Right lobe of liver (tissue), 6 donors: ENCODE results near the gene MCTP1. TPM values are rescaled to one million over a fixed set of nuclear protein-coding genes. Genes with fewer than 3 reads are reported as not detected.

Experiments
- ATAC-seq, 4 donors: fragments of 200-7000 bp; cut with Tn5 transposase; one replicate each; pipeline ENCODE4 v1.9.1; 2020; ENCODE audit warnings: mild to moderate bottlenecking in 4 of 4, moderate library complexity in 4 of 4
- DNase-seq, 3 donors: peaks; one replicate each; pipeline ENCODE4 v3.0.0-alpha.2; 2020
- H3K27ac ChIP-seq, 3 donors: fragments of 200-600 bp; one replicate each; pipeline ENCODE4 v1.8.0; 2022
- H3K27me3 ChIP-seq, 2 donors: fragments of 200-600 bp; one replicate each; pipeline ENCODE4 v1.8.0; 2022
- H3K36me3 ChIP-seq, 4 donors: fragments of 200-600 bp; sonication (generic) in 1 of 4; one replicate each; pipeline versions ENCODE4 v1.5.1 to v1.8.0; 2017 to 2022; ENCODE audit warnings: control low read depth in 1 of 4
- H3K4me1 ChIP-seq, 4 donors: fragments of 200-600 bp; sonication (generic) in 1 of 4; one replicate each; pipeline versions ENCODE4 v1.5.1 to v1.8.0; 2017 to 2022; ENCODE audit warnings: control low read depth in 1 of 4
- H3K4me3 ChIP-seq, 3 donors: fragments of 200-600 bp; one replicate each; pipeline ENCODE4 v1.8.0; 2022
- H3K9me3 ChIP-seq, 4 donors: fragments of 200-600 bp; sonication (generic) in 1 of 4; one replicate each; pipeline versions ENCODE4 v1.5.1 to v1.8.0; 2017 to 2022; ENCODE audit warnings: control low read depth in 1 of 4
- POLR2A ChIP-seq: fragments of 450-650 bp; IDR thresholded peaks from one replicate; pipeline ENCODE4 v1.6.1; 2017; ENCODE audit warnings: antibody characterized with exemption, mild to moderate bottlenecking
- WGBS: methylation state at CpG from one replicate; pipeline ENCODE4 v1.1.6; 2018; ENCODE audit warnings: low coverage, low lambda C conversion rate; ENCODE audit not compliant: insufficient coverage; ENCODE audit errors: missing lambda C conversion rate; 5-methylcytosine and 5-hydroxymethylcytosine counted together
- intact Hi-C, 2 donors: fragments of 100-400 bp; cut with DNase I; formaldehyde crosslinking; loops; one replicate each; pipeline versions ENCODE4 v1.11.2 to v1.14.1; 2022
- total RNA-seq, 6 experiments: library from RNA; depleted of rRNA in 2 of 6; stranded (reverse); fragments of >200 nt in 2 of 6; fragmentation: NEBNext Ultra II Directional in 3 of 6; extraction: Animal tissue kit (Norgen Biotek cat#: 25700) in 3 of 6; gene quantifications; one replicate each; pipeline versions ENCODE4 v1.1.0 to v1.2.4, GENCODE V29; 2016 to 2023
- TF ChIP-seq, protein P1 (sequence below), 4 donors: fragments of 200-600 bp in 3 of 4; fragments of 450-650 bp in 1 of 4; IDR thresholded peaks; one replicate each; pipeline versions ENCODE4 v1.5.1 to v1.8.0; 2016 to 2022; ENCODE audit warnings: antibody characterized with exemption in 4 of 4, mild to moderate bottlenecking in 2 of 4
- donor health status: DM: no; HTN: yes; CAD: no.
- donor health status: DM: no; HTN: no; CAD: no.
- donor health status: DM: no; HTN: no; CAD: no.
- donor health status: DM: no; HTN: yes; CAD: no.
- donor health status: DM: no; HTN: yes; CAD: no.

The MCTP1 gene
- total RNA-seq, 6 experiments from 2014 or later = 1.2 to 5.9 (median 3.5) TPM

DNA sequence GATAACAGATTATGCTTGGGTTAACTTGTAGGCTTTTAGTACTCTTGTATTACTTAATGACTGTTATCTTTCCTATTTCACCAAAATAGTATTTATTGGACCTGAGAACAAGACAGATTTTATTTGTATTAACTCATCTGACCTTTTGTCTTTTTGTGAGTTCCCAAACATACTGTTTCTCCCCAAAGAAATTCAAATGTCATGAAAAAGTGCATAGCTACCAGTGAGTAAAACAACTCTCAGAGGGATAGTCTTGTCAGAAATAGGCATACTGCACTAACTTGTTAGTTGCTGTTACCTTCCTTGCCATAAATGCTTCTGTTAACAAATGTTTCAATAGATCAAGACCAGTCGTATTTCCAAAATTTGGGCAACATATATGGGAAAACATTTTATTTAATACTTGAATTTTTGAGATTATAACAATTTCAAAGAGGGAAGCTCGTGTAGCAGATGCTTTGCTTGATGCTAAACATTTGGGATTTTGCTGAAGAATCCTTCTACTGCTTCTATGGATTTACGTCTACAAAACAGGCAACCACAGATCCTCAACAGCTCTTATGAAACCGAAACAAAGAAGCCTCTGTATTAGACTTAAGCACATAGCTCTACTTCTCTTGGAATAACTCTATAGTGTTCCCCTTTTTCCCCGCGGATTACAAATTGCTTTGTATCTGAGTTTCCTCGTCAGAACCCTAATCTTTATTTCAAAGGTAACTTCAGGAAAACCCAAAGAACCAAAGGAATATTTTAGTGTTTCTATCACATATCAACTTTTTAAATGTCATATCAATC lies 248.8 kb downstream of the MCTP1 start:
- Histone ChIP-seq H3K4me3 (no peak overlapping the region), H3K9me3 (no peaks in the 10 kb centered on the region), H3K36me3 (no peaks in the 10 kb centered on the region), H3K27ac (no peak overlapping the region), H3K4me1 (no peaks in the 10 kb centered on the region), H3K27me3 (no peaks in the 10 kb centered on the region)
- intact Hi-C loops = no loop called here
- no peak for DNase-seq
- WGBS = 44% methylated on average over 7 of the region's 7 CpGs
- no peak for TF ChIP-seq POLR2A
- TF ChIP-seq, protein P1, sequence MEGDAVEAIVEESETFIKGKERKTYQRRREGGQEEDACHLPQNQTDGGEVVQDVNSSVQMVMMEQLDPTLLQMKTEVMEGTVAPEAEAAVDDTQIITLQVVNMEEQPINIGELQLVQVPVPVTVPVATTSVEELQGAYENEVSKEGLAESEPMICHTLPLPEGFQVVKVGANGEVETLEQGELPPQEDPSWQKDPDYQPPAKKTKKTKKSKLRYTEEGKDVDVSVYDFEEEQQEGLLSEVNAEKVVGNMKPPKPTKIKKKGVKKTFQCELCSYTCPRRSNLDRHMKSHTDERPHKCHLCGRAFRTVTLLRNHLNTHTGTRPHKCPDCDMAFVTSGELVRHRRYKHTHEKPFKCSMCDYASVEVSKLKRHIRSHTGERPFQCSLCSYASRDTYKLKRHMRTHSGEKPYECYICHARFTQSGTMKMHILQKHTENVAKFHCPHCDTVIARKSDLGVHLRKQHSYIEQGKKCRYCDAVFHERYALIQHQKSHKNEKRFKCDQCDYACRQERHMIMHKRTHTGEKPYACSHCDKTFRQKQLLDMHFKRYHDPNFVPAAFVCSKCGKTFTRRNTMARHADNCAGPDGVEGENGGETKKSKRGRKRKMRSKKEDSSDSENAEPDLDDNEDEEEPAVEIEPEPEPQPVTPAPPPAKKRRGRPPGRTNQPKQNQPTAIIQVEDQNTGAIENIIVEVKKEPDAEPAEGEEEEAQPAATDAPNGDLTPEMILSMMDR (IDR thresholded peaks at IDR 0.05) = no peak
- ATAC-seq = peak in 2 of 4 donors; percentile 32 to 47

DNA sequence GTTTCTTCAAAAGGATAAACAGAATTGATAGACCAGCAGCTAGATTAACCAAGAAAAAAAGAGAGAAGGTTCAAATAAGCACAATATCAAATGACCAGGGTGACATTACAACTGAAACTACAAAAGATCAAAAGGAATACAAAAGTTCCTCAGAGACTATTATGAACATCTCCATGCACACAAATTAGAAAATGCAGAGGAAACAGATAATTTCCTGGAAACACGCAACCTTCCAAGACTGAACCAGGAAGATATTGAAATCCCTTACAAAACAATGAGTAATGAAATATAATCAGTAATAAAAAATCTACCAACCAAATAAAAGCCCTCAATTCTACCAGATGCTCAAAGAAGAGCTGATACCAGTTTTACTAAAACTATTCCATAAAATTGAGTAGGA lies 252.1 kb downstream of the MCTP1 start:
- Histone ChIP-seq H3K27me3 (no peaks in the 10 kb centered on the region), H3K4me1 (no peaks in the 10 kb centered on the region), H3K4me3 (no peak overlapping the region), H3K27ac (no peak overlapping the region), H3K36me3 (no peaks in the 10 kb centered on the region), H3K9me3 (no peaks in the 10 kb centered on the region)
- intact Hi-C loops = no loop called here
- ATAC-seq (no peak), DNase-seq (no peak)
- TF ChIP-seq, protein P1 (IDR thresholded peaks at IDR 0.05) = no peak
- no peak for TF ChIP-seq POLR2A
- WGBS = 40% methylated on average over 1 of the region's 1 CpG

DNA sequence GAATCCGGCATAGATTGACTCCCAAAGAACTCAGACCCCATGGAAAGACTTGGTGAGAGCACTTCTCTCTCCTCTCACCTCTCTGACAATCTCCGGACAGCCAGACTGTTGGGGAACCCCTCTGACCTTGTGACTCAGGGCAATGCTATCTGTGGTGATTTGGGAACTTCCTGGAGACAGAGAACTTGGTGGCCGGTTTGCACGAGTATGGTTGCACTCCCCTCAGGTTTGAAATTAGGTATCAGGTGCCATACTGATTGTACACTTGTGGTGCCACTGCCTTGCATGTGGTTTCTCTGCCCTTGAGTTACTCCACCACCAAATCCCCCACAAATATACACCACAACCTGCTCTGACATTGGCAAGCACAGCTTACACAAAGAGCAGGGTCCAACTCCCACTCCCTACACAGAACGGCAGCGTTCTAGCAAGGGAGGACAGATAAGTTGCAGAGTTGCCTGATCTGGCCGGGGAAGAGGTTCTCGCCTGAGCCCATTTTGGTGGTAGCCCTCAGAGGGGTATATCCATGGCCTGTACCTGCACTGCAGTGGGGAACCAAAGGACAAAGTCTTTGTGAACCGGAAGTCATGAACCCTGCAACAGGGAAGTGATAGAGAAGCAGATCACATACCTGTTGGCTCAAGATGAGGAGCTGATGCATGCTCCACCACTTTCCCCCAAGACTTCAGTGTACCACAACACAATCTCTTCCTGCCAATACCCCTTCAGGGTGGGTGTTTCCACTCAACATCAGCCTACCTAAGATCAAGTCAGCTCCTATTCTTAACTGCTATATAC lies 255.1 kb downstream of the MCTP1 start:
- 76% methylated on average over 6 of the region's 9 CpGs for WGBS
- H3K27ac ChIP-seq = no peak overlapping the region
- ATAC-seq (peak in 1 of 4 donors; percentile 19), DNase-seq (no peak)
- no peaks in the 10 kb centered on the region for H3K4me1 ChIP-seq
- TF ChIP-seq, protein P1 (IDR thresholded peaks at IDR 0.05) = no peak
- TF ChIP-seq POLR2A = no peak
- no peaks in the 10 kb centered on the region for H3K9me3 ChIP-seq
- no peaks in the 10 kb centered on the region for H3K27me3 ChIP-seq
- H3K36me3 ChIP-seq = no peaks in the 10 kb centered on the region
- intact Hi-C loops = no loop called here
- no peak overlapping the region for H3K4me3 ChIP-seq

DNA sequence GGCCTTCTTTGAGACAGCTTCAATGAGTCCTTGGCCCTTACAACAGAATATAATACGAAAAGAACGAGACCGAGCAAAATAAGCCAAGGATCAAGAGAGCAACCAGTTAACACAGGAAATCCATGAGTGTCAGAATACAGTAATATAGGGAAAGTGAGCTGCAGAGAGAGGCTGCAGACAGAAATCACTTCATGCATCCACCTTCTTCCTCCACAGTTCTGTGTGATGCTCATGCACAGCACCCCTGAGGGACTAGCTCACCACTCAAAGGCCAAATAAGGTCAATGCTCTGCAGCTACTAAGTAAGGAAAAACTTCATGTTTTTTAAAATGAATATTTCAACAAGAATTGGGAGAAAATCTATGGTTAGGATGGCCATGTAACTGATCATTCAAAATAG lies 257.1 kb downstream of the MCTP1 start:
- TF ChIP-seq, protein P1 (IDR thresholded peaks at IDR 0.05) = no peak
- no peak for TF ChIP-seq POLR2A
- Histone ChIP-seq H3K4me1 (no peaks in the 10 kb centered on the region), H3K4me3 (no peak overlapping the region), H3K27ac (no peak overlapping the region), H3K27me3 (no peaks in the 10 kb centered on the region), H3K36me3 (no peaks in the 10 kb centered on the region), H3K9me3 (no peaks in the 10 kb centered on the region)
- intact Hi-C loops = no loop called here
- WGBS = 23% methylated on average over 3 of the region's 3 CpGs
- no peak for DNase-seq
- ATAC-seq = no peak
